Measurements from ENCODE around the gene PBX1. TPM values are rescaled to one million over a fixed set of nuclear protein-coding genes. Genes with fewer than 3 reads are reported as not detected.

Gene PBX1
- total and polyA plus RNA-seq, 2 experiments from 2014 or later: 40.0 to 104 TPM

GRCh38 chr1:164625004-164625617 lies 66.1 kb downstream of the PBX1 start:
- DNase-seq (ENCODE audit: low spot score) (peak; percentile 51), ATAC-seq (no peak; the same call in 2 of the 3 replicates)
- Histone ChIP-seq H3K27ac (ENCODE audit: low read depth) (no peak overlapping the region), H3K4me1 (ENCODE audit: insufficient read depth) (peaks cover 20% of the 10 kb centered on the region), H3K4me3 (no peak overlapping the region), H4K20me1 (replicated peaks; ENCODE audit: insufficient read depth) (peaks cover 46% of the 10 kb centered on the region; the same call in 1 of the 2 replicates), H3K9me2 (ENCODE audit: insufficient read depth) (no peaks in the 10 kb centered on the region), H3K4me2 (no peak overlapping the region), H2AFZ (no peak overlapping the region), H3K79me2 (replicated peaks; ENCODE audit: insufficient read depth) (peaks cover 99% of the 10 kb centered on the region), H3K36me3 (ENCODE audit: insufficient read depth) (no peaks in the 10 kb centered on the region), H3K27me3 (ENCODE audit: insufficient read depth) (no peaks in the 10 kb centered on the region), H3F3A (replicated peaks; ENCODE audit: low read depth) (no peaks in the 10 kb centered on the region)
- H3K9me3 Mint-ChIP-seq: no peaks in the 10 kb centered on the region
- peaks cover 7% of the 10 kb centered on the region for H3K36me3 Mint-ChIP-seq (ENCODE audit: low read depth)
- H3K4me1 Mint-ChIP-seq: peaks cover 55% of the 10 kb centered on the region
- no peak overlapping the region for H3K27ac Mint-ChIP-seq
- H3K27me3 Mint-ChIP-seq (ENCODE audit: insufficient read depth, low read depth, poor library complexity): peaks cover 4% of the 10 kb centered on the region
- TF ChIP-seq JUNB (IDR thresholded peaks at IDR 0.05; ENCODE audit: unreplicated experiment) (no peak), ETS1 (IDR thresholded peaks at IDR 0.05) (no peak)
- TF ChIP-seq, protein P1, sequence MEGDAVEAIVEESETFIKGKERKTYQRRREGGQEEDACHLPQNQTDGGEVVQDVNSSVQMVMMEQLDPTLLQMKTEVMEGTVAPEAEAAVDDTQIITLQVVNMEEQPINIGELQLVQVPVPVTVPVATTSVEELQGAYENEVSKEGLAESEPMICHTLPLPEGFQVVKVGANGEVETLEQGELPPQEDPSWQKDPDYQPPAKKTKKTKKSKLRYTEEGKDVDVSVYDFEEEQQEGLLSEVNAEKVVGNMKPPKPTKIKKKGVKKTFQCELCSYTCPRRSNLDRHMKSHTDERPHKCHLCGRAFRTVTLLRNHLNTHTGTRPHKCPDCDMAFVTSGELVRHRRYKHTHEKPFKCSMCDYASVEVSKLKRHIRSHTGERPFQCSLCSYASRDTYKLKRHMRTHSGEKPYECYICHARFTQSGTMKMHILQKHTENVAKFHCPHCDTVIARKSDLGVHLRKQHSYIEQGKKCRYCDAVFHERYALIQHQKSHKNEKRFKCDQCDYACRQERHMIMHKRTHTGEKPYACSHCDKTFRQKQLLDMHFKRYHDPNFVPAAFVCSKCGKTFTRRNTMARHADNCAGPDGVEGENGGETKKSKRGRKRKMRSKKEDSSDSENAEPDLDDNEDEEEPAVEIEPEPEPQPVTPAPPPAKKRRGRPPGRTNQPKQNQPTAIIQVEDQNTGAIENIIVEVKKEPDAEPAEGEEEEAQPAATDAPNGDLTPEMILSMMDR (conservative IDR thresholded peaks at IDR 0.05; ENCODE audit: low read depth in 2 of 2): peak in 1 of 2 experiments; percentile 51; a peak in 2 of 4 replicates
- H3K4me3 Mint-ChIP-seq: no peak overlapping the region

DNA sequence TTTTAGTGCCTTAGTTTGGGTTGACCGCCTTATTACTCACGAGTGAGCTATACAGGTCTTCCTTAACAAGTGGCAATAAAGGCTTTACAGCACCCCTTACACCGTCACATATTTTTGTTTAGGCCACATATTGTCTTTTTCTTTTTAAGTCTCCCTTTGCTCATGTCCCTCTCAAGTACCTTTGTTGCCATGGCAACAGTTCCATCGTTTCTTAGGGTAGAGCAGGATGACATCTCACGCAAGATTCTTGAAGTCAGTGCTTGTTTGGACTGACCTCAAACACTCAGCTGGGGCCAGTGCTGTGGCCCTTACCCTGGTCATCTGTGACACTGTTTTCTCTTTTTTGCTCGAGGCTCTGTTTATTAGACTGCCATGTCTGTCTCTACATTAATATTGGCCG lies 69.8 kb downstream of the PBX1 start:
- Mint-ChIP-seq H3K9me3 (no peaks in the 10 kb centered on the region), H3K36me3 (ENCODE audit: low read depth) (peaks cover 7% of the 10 kb centered on the region; the same call in 2 of the 3 replicates), H3K27ac (no peak overlapping the region), H3K4me3 (no peak overlapping the region), H3K27me3 (ENCODE audit: insufficient read depth, low read depth, poor library complexity) (peaks cover 3% of the 10 kb centered on the region), H3K4me1 (peaks cover 58% of the 10 kb centered on the region)
- no peaks in the 10 kb centered on the region for H3F3A ChIP-seq (replicated peaks; ENCODE audit: low read depth)
- no peak overlapping the region for H3K27ac ChIP-seq (ENCODE audit: low read depth)
- H3K4me1 ChIP-seq (ENCODE audit: insufficient read depth): peaks cover 41% of the 10 kb centered on the region
- ATAC-seq (no peak), DNase-seq (ENCODE audit: low spot score) (peak; percentile 55)
- no peaks in the 10 kb centered on the region for H3K9me2 ChIP-seq (ENCODE audit: insufficient read depth)
- no peak overlapping the region for H2AFZ ChIP-seq
- H3K4me2 ChIP-seq: no peak overlapping the region
- no peak overlapping the region for H3K4me3 ChIP-seq
- peaks cover 99% of the 10 kb centered on the region for H3K79me2 ChIP-seq (replicated peaks; ENCODE audit: insufficient read depth)
- H4K20me1 ChIP-seq (replicated peaks; ENCODE audit: insufficient read depth): peaks cover 28% of the 10 kb centered on the region; the same call in 1 of the 2 replicates
- no peaks in the 10 kb centered on the region for H3K36me3 ChIP-seq (ENCODE audit: insufficient read depth)
- no peaks in the 10 kb centered on the region for H3K27me3 ChIP-seq (ENCODE audit: insufficient read depth)
- TF ChIP-seq NANOG (IDR thresholded peaks at IDR 0.05; ENCODE audit: borderline replicate concordance) (no peak), POLR2AphosphoS5 (IDR thresholded peaks at IDR 0.05; ENCODE audit: low read depth) (no peak), EZH2phosphoT487 (IDR thresholded peaks at IDR 0.05; ENCODE audit: unreplicated experiment) (no peak), ETS1 (IDR thresholded peaks at IDR 0.05) (no peak), STAT1 (IDR thresholded peaks at IDR 0.05; ENCODE audit: unreplicated experiment) (no peak), ZNF462 (CRISPR knock-in tag; IDR thresholded peaks at IDR 0.05) (no peak)

All from GM23338 (cell line).